HG03025 (cell line): ENCODE results near the gene OR2J3.
"Not testable (repeated sequence)": the region's sequence is repeated elsewhere in the genome, so short reads cannot be mapped to it uniquely, and the experiment has no call there.

Experiments used
- ATAC-seq: cut with Tn5 transposase; IDR thresholded peaks from one replicate; pipeline ENCODE4 v1.9.1; 2021; ENCODE audit warnings: mild to moderate bottlenecking, moderate library complexity; ENCODE audit not compliant: unreplicated experiment, low FRiP score

OR2J3 gene

DNA sequence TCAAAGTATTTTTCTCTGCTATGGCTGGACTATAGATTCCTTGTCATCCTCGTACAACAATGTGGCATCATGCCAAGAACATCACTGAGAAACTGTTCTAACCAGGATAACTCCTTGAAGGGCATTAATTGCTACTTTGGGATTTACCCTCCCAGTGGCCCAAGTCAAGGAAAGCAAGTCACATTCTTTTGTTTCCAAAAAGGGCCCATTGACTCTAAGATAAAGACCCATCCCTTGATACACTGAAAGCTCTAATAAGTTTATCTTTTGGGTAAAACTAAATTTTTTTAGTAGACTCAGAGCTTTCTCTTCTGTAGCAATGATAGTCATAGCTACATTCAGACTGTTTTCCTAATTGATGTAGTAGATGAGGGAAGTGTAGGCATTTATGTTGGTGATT, at the start of gene OR2J3:
Gene OR2J3 (plus strand): TSS at position 301 of the 400 bp plus-strand sequence. CDS start 3,833 bp downstream, outside the sequence.
- ATAC-seq: no peak

DNA sequence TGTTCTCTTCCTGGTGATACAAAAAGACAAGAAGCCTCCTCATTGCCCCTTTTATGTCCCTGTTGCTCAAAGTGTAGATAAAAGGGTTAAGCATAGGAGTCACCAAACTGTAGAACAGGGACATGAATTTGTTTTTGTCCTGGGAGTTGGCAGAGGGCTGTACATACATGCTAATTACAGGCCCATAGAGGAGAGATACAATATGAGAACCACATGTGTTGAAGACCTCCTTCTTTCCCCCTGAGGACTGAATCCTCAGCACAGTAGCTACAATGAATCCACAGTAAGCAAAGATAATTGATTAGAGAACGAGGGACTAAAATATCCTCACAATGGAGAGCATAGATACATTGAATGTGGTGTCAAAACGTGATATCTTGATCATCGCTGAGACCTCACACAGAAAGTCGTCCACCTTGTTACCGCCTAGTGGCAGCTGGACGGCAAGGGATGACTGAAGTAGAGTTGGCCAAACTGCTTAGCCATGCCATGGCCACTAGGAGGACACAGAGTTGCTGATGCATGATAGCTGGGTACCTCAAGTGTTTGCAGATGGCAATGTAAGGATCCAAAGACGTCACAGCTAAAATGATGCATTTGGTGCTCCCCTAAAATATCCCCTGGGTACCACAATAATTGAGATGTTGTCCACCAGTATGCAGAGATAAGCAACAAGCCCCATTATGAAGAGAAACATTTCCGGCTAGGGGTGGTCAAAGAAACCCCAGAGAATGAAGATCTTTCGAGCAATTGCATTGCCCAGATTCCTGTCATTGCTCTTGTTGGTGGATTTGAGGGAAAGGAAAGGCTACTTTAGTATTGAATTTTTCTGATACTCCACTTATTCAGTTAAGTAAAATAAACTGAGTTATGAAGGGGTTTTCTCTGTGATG, 35.8 kb upstream of the OR2J3 start:
- no peak for ATAC-seq

DNA sequence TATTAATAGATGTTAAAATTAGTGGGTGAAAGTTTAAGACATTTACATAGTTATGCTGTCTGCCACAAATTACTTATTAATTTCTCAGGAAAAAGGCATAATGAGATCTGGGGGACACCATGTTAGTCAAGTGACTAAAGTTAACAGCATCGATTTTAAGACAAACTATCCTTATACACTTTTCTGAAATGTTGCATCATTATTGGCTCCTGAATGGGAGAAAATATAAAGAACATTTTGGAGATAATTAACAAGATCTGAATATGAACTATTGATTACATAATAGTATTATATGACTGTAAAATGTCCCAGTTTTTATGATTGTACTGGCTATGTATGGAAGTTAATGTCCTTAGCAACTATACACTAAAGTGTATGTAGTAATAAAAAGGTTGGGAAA, 28.7 kb upstream of the OR2J3 start:
- ATAC-seq: no peak

DNA sequence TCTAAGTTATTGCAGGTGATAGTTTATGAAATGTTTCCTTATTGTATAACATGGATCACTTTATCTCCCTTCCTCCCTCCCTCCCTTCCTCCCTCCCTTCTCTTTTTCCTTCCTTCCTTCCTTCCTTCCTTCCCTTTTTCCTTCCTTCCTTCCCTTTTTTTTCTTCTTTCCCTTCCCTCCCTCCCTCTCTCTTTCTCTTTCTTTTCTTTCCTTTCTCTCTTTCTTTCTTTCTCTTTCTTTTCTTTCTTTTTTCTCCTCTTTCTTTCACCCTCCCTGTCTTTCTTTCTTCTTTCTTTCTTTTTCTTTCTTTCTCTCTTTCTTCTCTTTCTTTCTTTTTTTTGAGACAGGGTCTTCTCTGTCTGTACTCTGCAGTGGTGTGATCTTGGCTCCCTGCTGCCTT, 26.5 kb upstream of the OR2J3 start:
- no peak for ATAC-seq

DNA sequence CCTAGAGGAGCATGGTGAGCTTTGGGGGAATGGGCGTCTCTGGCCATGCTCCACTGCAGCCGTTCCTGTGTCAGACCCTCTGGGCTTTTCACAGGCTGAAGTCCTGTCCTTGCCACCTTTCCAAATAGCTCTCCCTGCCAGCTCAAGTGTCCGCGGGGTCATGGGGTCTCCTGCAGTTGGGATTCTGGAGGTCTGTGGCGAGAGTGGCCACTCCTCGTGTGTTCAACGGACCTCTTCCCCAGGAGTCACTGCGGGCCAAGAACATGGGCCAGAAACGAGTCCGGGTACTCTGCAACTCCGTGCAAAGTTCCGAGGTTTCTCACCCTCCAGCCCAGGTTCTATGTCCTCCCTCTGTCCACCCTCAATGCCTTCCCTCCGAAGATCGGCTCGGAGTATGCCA, 25.4 kb upstream of the OR2J3 start:
- no peak for ATAC-seq

DNA sequence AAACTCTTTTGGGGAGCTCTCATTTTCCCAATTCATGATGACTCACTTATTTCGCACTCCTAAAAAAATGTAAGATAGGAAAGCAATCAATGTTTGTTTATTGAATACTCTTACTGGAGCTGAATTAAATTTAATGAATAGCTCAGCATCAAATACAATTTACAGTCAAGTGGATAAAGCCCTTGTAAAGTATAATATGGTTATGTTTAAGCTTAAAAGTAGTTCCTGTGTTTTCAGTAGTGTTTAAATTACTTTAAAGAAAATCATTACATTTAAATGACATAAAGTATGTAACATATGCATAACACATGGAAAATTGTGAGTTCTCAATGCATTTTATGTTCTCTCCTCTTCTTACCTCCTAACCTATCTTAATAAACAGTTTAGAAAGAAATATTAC, 20.6 kb upstream of the OR2J3 start, which contains the start of gene OR2B3:
Gene OR2B3 (minus strand): TSS at position 101 of the 400 bp plus-strand sequence. CDS start 65 bp downstream, at position 36.
- no peak for ATAC-seq

GRCh38 chr6:29092957-29093356, 14.9 kb upstream of the OR2J3 start:
- no peak for ATAC-seq

DNA sequence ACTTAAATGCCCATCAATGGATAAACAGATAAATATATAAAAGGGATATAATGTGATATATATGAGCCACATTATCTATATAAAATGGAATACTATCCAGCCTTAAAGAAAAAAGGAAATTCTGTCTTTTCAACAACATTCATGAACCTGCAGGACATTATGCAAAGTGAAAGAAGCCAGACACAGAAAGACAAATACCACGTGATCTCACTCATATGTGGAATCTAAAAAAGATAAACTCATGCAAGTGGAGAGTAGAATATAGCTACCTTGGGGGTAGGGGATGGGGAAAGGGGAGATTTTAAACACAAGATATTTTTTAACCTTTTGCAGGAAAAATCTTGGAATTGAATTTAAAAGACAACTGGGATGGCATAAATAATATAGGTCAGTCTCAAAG, 10.1 kb upstream of the OR2J3 start:
- ATAC-seq: no peak

GRCh38 chr6:29099190-29099589, 8.7 kb upstream of the OR2J3 start, which contains the start of gene OR2J1:
OR2J1 (plus strand) TSS chr6:29099490; CDS start chr6:29100943, 1,453 bp downstream.
- no peak for ATAC-seq

DNA sequence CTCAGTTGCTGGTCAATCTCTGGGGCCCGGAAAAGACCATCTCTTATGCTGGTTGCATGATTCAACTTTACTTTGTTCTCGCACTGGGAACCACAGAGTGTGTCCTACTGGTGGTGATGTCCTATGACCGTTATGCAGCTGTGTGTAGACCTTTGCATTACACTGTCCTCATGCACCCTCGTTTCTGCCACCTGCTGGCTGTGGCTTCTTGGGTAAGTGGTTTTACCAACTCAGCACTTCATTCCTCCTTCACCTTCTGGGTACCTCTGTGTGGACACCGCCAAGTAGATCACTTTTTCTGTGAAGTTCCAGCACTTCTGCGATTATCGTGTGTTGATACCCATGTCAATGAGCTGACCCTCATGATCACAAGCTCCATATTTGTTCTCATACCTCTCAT, 4.3 kb downstream of the OR2J3 start:
- no peak for ATAC-seq

- not testable (repeated sequence) for ATAC-seq
Measured at GRCh38 chr6:29114964-29115363, 7.1 kb downstream of the OR2J3 start.

DNA sequence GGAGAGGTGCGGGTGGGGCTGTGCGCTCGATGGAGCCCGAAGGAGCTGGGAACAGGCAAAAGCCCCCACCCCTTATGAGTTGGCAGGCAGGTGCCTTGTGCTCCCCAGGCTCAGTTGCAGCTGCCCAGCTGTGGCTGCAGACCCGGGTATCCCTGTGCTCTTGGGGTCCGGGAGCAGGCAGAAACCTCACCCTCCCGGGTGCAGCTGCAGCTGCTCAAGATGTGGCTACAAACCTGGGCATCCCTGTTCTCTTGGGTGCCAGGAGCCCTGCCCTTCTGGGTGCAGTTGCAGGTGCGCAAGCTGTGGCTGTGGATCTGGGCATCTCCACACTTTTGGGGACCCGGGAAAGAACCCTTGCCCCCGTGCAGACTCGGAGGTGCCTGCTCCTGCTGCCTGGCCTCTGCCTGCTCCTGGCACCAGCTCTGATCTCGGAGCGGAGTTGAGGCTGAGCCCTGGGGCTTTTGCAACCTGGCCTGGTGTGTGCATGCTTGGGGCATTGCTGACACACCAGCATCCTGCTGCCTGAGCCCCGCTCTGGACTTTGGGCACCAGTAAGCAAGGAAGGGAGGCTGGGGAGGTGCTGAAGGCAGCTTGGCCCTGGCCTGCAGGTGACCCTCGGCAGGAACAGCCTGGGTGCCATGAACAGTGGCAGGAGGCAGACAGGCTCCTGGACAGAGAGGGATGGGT, 21.6 kb downstream of the OR2J3 start:
- ATAC-seq: no peak

GRCh38 chr6:29130644-29131043, 22.8 kb downstream of the OR2J3 start:
- ATAC-seq: no peak

DNA sequence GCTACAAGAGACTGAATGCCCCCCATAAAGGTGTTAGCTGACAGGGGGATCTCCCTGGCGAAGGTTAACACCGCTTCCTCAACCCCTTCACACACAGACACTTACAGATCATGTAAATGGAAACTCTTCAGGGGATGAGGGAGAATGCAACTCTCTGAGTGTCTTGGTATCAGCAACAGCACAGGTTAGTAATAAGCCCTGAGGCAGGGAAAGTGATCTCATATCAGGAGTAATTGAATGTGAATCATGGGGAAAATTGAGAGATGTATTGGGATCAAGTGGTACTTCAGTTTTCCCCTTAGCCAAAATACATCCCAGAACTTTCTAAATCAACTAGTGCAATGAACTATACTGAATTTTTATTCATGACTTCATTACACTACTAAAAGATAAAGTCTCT, 23.8 kb downstream of the OR2J3 start:
- no peak for ATAC-seq

DNA sequence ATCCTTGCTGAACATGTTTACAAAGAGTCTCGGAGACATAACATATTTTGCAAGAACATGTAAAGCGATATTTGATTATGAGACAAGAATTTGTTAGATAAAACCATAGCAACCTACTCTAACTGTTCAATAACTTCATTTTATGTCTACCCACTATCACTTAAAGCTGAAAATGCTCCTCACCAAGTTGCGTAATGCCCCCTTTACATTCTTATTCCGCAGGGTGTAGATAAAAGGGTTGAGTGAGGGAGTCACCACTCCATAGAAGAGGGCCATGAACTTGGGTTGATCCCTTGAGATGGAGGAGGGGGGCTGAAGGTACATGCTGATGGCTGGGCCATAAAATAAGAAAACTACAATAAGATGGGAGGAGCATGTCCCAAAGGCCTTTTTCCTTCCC, 29.9 kb downstream of the OR2J3 start:
- ATAC-seq: no peak

- no peak for ATAC-seq
Measured at GRCh38 chr6:29141606-29142005, 33.7 kb downstream of the OR2J3 start.

DNA sequence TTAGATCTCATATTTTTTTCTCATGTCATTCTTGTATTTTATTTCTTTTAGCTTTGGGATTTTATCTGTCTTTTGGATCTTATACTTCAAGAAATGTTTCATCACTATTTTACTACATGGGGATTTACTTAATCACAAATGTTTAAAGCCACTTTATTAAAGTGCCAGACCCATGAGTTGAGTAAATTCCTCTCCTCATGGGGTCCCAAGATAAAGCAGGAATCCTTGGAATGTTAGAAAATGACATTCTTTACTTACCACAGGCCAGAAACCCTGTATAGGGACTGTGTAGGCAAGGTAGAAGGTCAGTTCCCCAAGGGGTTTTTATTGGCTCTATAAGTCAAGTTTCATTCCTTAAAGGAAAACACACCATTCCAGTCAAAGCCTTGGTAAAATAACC, 34.5 kb downstream of the OR2J3 start:
- ATAC-seq: no peak

DNA sequence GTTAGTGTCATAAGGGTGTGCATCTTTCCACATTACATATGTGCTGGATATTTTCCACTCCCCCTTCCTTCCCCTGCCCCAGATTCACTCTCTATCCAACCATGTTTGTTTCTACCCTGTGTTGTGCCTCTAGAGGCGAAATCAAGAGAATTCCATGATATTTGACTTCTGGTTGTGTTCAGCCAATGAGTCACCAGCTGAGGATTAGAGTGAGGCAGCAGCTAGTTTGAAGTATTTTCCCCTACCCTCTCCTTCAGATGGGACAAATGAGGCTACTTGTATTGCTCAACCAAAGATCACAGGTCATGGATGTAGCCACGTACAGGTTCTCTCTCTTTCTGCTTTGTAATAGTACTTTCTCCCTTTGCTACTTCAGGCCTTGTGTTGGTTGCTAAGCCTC, 38.3 kb downstream of the OR2J3 start:
- no peak for ATAC-seq

DNA sequence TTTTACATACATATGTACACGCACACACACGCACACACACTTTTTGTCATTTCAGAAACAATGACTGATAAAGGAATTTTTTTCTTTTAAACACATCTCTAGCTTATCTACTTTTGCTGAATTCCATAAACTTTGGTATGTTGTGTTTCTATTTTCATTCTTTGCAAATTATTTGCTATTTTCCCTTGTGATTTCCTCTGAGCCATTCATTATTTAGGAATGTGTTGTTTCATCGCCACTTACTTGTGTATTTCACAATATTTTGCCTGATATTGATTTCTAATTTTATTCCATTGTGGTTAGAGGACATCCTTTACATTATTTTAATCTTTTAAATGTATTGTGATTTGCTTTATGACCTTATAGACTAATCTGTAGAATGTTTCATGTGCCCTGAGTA, 39.2 kb downstream of the OR2J3 start:
- no peak for ATAC-seq

DNA sequence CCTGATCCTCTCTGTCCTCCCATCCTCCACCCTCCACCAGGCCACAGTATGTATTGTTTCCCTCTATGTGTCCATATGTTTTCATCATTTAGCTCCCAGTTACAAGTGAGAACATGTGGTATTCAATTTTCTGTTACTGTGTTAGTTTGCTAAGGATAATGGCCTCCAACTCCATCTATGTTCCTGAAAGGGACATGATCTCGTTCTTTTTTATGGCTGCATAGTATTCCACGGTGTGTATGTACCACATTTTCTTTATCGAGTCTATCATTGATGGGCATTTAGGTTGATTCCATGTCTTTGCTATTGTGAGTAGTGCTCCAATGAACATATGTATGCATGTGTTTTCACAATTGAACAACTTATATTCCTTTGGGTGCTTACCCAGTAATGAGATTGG, 41.6 kb downstream of the OR2J3 start:
- not testable (repeated sequence) for ATAC-seq

GRCh38 chr6:29153083-29153482, 45.2 kb downstream of the OR2J3 start:
- ATAC-seq: no peak

DNA sequence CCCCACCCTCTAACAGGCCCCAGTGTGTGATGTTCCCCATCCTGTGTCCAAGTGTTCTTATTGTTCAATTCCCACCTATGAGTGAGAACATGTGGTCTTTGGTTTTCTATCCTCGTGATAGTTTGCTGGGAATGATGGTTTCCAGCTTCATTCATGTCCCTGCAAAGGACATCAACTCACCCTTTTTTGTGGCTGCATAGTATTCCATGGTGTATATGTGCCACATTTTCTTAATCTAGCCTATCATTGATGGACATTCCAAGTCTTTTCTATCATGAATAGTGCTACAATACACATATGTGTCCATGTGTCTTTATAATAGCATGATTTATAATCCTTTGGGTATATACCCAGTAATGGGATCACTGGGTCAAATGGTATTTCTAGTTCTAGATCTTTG, 47.3 kb downstream of the OR2J3 start:
- not testable (repeated sequence) for ATAC-seq
